Smooth muscle cell of bladder (primary cell): ENCODE measurements around the gene UQCC2. TPM values are rescaled to one million over a fixed set of nuclear protein-coding genes. Genes with fewer than 3 reads are reported as not detected.

ENCODE experiments used
- total RNA-seq: library from RNA; depleted of rRNA; stranded (reverse); fragments of >200 nt; gene quantifications from 2 replicates; pipeline ENCODE4 v1.2.3, GENCODE V29; 2014

Gene UQCC2
- 29.7 and 30.2 TPM in 2 replicates for total RNA-seq

DNA sequence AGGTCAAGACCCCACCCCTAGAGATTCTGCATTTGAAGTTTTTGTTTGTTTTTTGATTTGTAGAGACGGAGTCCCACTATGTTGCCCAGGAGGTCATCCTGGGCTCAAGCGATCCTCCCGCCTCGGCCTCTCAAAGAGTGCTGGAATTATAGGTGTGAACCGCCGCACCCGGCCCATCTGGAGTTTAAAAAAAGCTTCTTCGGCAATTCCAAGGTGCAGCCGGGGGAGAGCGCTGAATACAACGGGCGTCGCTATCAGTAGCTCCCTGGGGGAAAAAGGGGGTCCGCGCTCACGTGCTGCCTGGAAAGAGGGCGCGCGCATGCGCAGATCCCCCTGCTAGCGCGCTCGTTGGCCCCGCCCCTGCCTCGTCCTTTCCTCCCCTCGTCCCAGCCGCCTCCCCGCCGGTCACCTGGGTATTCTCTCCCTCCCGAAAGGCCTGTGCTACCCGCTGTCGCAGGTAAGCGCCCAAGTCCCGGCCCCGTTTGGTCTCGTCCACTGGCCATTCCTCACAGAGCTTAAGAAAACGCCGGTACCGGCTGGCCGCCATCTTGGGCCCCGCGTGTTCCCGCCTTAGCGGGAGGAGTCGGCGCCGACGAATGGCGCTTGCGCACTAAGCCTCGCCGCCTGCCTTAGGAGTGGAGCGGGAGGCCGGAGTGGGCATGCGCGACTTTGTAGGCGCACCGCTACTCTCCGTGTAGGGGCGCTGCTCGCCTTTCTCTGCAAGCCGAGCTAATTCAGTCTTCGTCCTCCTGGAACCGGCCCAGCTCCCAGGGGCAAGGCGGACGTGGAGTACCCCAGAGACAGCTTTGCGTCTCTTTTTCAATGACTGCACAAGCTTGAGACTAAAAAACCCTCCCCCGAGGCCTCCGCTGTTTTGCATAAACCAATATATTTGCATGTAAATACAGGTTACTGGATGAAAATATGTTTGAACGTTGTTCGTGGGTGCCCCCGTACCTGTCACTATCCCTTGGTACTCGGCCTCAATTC, at the start of gene UQCC2:
Gene UQCC2, minus strand, starts transcription at position 561 of the 990 bp plus-strand sequence. Its CDS starts 14 bp downstream, at position 547.

DNA sequence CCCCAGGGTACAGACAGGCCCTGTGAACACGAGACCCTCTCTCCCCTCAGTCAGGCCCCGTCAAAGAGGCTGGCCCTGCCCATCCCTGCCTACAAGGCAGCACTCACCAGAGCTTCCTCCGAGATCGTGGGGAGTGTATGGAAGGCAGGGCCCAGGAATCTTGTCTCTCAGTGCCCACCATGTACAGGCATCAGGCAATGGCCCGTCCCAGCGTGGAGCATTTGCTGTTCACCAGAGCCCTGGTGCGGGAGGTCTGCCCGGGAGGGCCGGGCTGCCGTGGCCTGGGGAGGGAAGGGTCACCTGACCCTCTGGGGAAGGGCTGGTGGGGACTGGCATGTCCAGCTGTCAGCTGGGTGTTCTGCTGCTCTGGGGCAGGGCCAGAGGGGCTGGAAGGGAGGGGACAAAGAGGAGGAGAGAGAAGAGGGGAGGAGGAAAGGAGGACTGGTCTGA, 35.2 kb upstream of the UQCC2 start, which contains the start of gene IP6K3:
Gene IP6K3, minus strand, starts transcription at position 255 of the 450 bp plus-strand sequence. CDS start 11,429 bp downstream, outside the sequence.

Other genes with a start within 250 kb of the UQCC2 start
- gene BAK1, start 131.4 kb downstream of the UQCC2 start, total RNA-seq, result 9.4 and 11.1 TPM in 2 replicates
- gene ITPR3, start 90.4 kb downstream of the UQCC2 start, total RNA-seq, result 10.5 and 15.5 TPM in 2 replicates
- gene IP6K3, start 35.2 kb upstream of the UQCC2 start, total RNA-seq, result 0.14 and 0.18 TPM in 2 replicates
- gene LEMD2, start 77.4 kb upstream of the UQCC2 start, total RNA-seq, result 32.6 and 33.7 TPM in 2 replicates
- gene MLN, start 92.3 kb upstream of the UQCC2 start, total RNA-seq, result not detected in 2 replicates